Mesenchymal stem cell (in vitro differentiated cells and primary cell): ENCODE measurements around the gene EMC9.

Experiments
- DNase-seq: peaks from one replicate; pipeline ENCODE4 v3.0.0-alpha.2; 2013
- H2AFZ ChIP-seq: one replicate; pipeline ENCODE4 v1.6.1; 2013; ENCODE audit warnings: low read depth, mild to moderate bottlenecking, control low read depth, inconsistent platforms, low read length, moderate library complexity
- H2AK5ac ChIP-seq: 2 replicates; pipeline ENCODE4 v1.6.1; 2013; ENCODE audit warnings: low read length, moderate library complexity, mild to moderate bottlenecking, inconsistent platforms; ENCODE audit not compliant: severe bottlenecking
- H2BK120ac ChIP-seq: one replicate; pipeline ENCODE4 v1.6.1; 2013; ENCODE audit warnings: low read depth, mild to moderate bottlenecking, inconsistent platforms, low read length, moderate library complexity
- H2BK12ac ChIP-seq, 2 experiments: one replicate each; pipeline ENCODE4 v1.6.1; 2013; ENCODE audit warnings: inconsistent platforms in 2 of 2, low read length in 2 of 2, mild to moderate bottlenecking in 2 of 2, moderate library complexity in 2 of 2, control low read depth in 1 of 2
- H2BK15ac ChIP-seq: one replicate; pipeline ENCODE4 v1.6.1; 2013; ENCODE audit warnings: mild to moderate bottlenecking, low read depth, inconsistent platforms; ENCODE audit not compliant: poor library complexity, severe bottlenecking
- H2BK5ac ChIP-seq: 2 replicates; pipeline ENCODE4 v1.6.1; 2013; ENCODE audit warnings: low read depth, mild to moderate bottlenecking, low read length, control low read depth, inconsistent platforms; ENCODE audit not compliant: poor library complexity, severe bottlenecking
- H3K14ac ChIP-seq, 2 experiments: one replicate each; pipeline ENCODE4 v1.6.1; 2013; ENCODE audit warnings: inconsistent platforms in 2 of 2, low read length in 2 of 2, control low read depth in 1 of 2, mild to moderate bottlenecking in 1 of 2, moderate library complexity in 1 of 2
- H3K18ac ChIP-seq, 2 experiments: one replicate each; pipeline ENCODE4 v1.6.1; 2013; ENCODE audit warnings: inconsistent platforms in 2 of 2, low read length in 2 of 2, control low read depth in 1 of 2, low read depth in 1 of 2, mild to moderate bottlenecking in 1 of 2
- H3K23ac ChIP-seq, 2 experiments: one replicate each; pipeline ENCODE4 v1.6.1; 2013; ENCODE audit warnings: inconsistent platforms in 2 of 2, low read length in 2 of 2, mild to moderate bottlenecking in 2 of 2, moderate library complexity in 2 of 2, control low read depth in 1 of 2
- H3K27ac ChIP-seq: 2 replicates; pipeline ENCODE4 v1.5.1; 2013; ENCODE audit warnings: mild to moderate bottlenecking, moderate library complexity, low read length, control low read depth, inconsistent platforms; ENCODE audit not compliant: poor library complexity, severe bottlenecking
- H3K27me3 ChIP-seq, 2 experiments: 2 replicates each; pipeline versions ENCODE4 v1.6.1 to v1.7.0; 2013; ENCODE audit warnings: low read length in 2 of 2, mild to moderate bottlenecking in 2 of 2, moderate library complexity in 2 of 2, control low read depth in 1 of 2, inconsistent platforms in 1 of 2; ENCODE audit not compliant: control insufficient read depth in 1 of 2, insufficient read depth in 1 of 2
- H3K36me3 ChIP-seq, 2 experiments: 2 replicates each; pipeline versions ENCODE4 v1.6.1 to v1.7.0; 2013; ENCODE audit warnings: low read length in 2 of 2, control low read depth in 1 of 2, inconsistent platforms in 1 of 2, low read depth in 1 of 2, mild to moderate bottlenecking in 1 of 2; ENCODE audit not compliant: insufficient read depth in 2 of 2, control insufficient read depth in 1 of 2
- H3K4ac ChIP-seq, 2 experiments: one replicate each; pipeline ENCODE4 v1.6.1; 2013; ENCODE audit warnings: inconsistent platforms in 2 of 2, low read length in 2 of 2, mild to moderate bottlenecking in 2 of 2, moderate library complexity in 2 of 2, control low read depth in 1 of 2, low read depth in 1 of 2
- H3K4me1 ChIP-seq: 2 replicates; pipeline ENCODE4 v1.6.1; 2013; ENCODE audit warnings: low read depth, low read length, control low read depth; ENCODE audit not compliant: control insufficient read depth, insufficient read depth
- H3K4me2 ChIP-seq: 2 replicates; pipeline ENCODE4 v1.6.1; 2013; ENCODE audit warnings: low read length, mild to moderate bottlenecking, inconsistent platforms; ENCODE audit not compliant: poor library complexity, severe bottlenecking
- H3K4me3 ChIP-seq, 2 experiments: 2 replicates each; pipeline versions ENCODE4 v1.5.1 to v1.7.0; 2013; ENCODE audit warnings: low read length in 2 of 2, mild to moderate bottlenecking in 2 of 2, control low read depth in 1 of 2, low read depth in 1 of 2; ENCODE audit not compliant: insufficient read depth in 1 of 2
- H3K79me1 ChIP-seq: replicated peaks from 2 replicates; pipeline ENCODE4 v1.6.1; 2013; ENCODE audit warnings: mild to moderate bottlenecking, control low read depth, low read length, inconsistent platforms; ENCODE audit not compliant: poor library complexity, severe bottlenecking
- H3K9ac ChIP-seq: 2 replicates; pipeline ENCODE4 v1.7.0; 2013; ENCODE audit warnings: mild to moderate bottlenecking, low read length, moderate library complexity
- H3K9me3 ChIP-seq: 2 replicates; pipeline ENCODE4 v1.7.0; 2013; ENCODE audit warnings: mild to moderate bottlenecking, low read length; ENCODE audit not compliant: control insufficient read depth
- H4K8ac ChIP-seq: one replicate; pipeline ENCODE4 v1.6.1; 2013; ENCODE audit warnings: inconsistent platforms, mild to moderate bottlenecking, low read length, moderate library complexity
- H4K91ac ChIP-seq: one replicate; pipeline ENCODE4 v1.6.1; 2013; ENCODE audit warnings: mild to moderate bottlenecking, low read length, inconsistent platforms
- WGBS: methylation state at CpG from one replicate; pipeline ENCODE4 v1.1.7; 2013; ENCODE audit warnings: mixed read lengths; 5-methylcytosine and 5-hydroxymethylcytosine counted together

Gene EMC9

DNA sequence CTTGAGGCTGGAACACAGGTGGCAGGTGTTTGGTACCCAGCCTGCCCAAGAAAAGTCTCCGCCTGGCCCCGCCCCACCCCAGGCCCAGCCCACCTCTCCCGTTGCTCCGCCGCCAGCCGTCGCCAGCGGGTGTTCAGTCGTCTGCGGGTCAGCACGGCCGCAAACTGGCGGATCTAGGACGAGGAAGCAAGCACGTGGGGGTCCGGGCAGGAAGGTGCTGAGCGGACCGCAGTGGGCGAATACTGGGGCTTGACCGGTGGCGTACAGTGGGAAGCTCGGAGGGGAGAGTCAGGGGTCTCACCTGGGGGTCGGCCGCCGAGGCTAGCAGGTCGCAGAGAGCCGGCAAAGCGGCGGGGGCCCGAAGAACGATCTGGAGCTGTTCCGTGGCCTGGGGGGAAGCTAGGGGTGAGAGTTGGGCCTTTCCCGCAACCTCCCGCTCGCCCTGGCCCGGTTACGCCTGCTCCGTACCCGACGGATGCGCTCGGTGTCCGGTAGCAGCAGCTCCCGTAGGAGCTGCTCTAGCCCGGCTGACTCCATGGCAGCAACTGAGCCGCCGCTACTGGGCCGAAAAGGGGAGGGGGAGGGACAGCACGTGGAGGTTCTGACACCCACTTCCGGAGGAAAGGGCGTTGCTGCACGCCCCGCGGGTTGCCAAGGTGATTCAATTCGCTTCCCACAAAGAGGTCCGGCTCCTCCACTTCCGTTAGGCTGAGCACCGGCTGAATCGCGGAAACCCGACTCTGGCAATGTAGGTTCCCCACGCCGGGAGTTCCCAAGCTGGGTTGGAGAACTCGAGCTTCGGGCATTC, 47.1 kb upstream of the EMC9 start, which contains the start of gene IPO4:
Gene IPO4, minus strand, starts transcription at position 566 of the 808 bp plus-strand sequence. Its CDS starts 29 bp downstream, at position 537.
- Histone ChIP-seq H3K27ac (peak within 1 kb of the TSS; percentile 75), H2BK5ac (no peak within 1 kb of the TSS), H2BK12ac (no peak within 1 kb of the TSS), H3K9ac (peak within 1 kb of the TSS; percentile 94), H3K18ac (peak within 1 kb of the TSS; percentile 70 to 89), H3K4me2 (peak within 1 kb of the TSS; percentile 93), H2BK15ac (peak within 1 kb of the TSS; percentile 19), H3K36me3 (peaks cover 65 to 73% of the 10 kb centered on the region in 2 experiments), H4K91ac (peak within 1 kb of the TSS; percentile 46), H3K27me3 (no peaks in the 10 kb centered on the region), H3K14ac (peak within 1 kb of the TSS in 1 of 2 experiments; percentile 79), H3K4me3 (peak within 1 kb of the TSS; percentile 80 to 92), H2AK5ac (no peak within 1 kb of the TSS), H3K23ac (no peak within 1 kb of the TSS), H3K9me3 (no peaks in the 10 kb centered on the region), H3K4me1 (peaks cover 7% of the 10 kb centered on the region), H2AFZ (peak within 1 kb of the TSS; percentile 60), H2BK120ac (no peak within 1 kb of the TSS), H4K8ac (peak within 1 kb of the TSS; percentile 15), H3K79me1 (peaks cover 41% of the 10 kb centered on the region), H3K4ac (peak within 1 kb of the TSS; percentile 37 to 89)
- under 1% methylated on average over 44 of the region's 65 CpGs for WGBS
- peak; percentile 98 for DNase-seq

DNA sequence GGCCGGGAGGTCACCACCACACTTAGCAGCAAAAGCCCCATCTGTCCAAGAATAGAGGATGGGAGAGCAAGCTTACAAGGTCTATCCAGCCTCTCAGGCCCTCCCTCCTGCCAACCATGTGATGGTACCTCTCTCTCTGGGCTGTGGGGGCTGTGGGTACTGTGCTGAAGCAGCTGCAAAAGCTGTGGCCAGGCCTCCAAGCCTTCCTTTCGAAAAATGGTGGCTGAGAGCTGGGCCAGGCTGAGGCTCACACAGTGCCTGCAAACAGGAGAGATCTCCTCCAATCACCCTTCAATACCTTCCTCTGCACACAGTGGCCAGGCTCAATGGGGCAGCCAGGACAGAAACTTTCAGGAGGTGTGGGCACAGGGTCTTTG, 46.1 kb upstream of the EMC9 start:
- no peak overlapping the region for H3K23ac ChIP-seq
- H2BK5ac ChIP-seq = no peak overlapping the region
- no peak overlapping the region for H4K8ac ChIP-seq
- no peaks in the 10 kb centered on the region for H3K9me3 ChIP-seq
- peak overlapping the region; percentile 1 for H3K4me2 ChIP-seq
- H3K27me3 ChIP-seq = no peaks in the 10 kb centered on the region
- no peak overlapping the region for H3K18ac ChIP-seq
- DNase-seq = no peak
- H2BK120ac ChIP-seq = no peak overlapping the region
- no peak overlapping the region for H2AK5ac ChIP-seq
- H2BK12ac ChIP-seq = no peak overlapping the region
- no peak overlapping the region for H3K14ac ChIP-seq
- H3K4me1 ChIP-seq = peaks cover 7% of the 10 kb centered on the region
- peaks cover 67 to 75% of the 10 kb centered on the region in 2 experiments for H3K36me3 ChIP-seq
- no peak overlapping the region for H3K4ac ChIP-seq
- 100% methylated on average over 2 of the region's 2 CpGs for WGBS
- peak overlapping the region in 1 of 2 experiments; percentile 92 for H3K4me3 ChIP-seq
- H2BK15ac ChIP-seq = no peak overlapping the region
- peak overlapping the region; percentile 94 for H3K9ac ChIP-seq
- no peak overlapping the region for H3K27ac ChIP-seq
- no peak overlapping the region for H2AFZ ChIP-seq
- H4K91ac ChIP-seq = no peak overlapping the region
- H3K79me1 ChIP-seq = peaks cover 38% of the 10 kb centered on the region

DNA sequence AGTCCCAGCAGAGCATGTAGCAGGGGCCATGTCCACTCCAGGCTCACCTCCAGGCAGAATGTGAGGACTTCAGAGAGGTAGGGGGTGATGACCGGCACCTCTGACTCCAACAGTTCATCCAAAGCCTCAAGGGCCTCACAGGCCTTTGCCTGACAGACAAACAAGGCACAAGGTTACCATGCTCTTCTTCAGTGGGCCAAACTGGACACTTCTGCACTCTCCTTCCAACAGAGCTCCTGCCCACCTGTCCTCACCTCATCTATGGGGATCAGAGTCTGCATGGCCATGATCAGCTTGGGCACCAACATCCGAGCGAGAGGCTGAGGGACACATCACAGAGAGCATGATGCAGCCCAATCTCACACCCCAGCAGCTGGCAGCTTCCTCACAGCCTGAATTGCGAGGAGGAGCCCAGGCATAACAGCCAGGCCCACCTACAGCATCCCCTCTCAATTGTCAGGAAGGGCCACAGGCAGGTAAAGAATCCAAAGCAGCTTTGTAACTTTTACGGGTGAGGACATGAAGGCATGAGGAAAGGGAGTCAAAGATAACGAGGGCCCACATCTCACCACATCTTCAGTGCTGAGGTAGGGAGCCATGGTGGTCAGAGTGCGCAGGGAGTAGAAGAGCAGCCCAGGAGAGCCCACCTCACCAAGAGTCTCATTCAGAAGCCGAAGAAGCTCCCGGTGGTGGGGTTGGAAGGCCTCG, 45.6 kb upstream of the EMC9 start:
- Histone ChIP-seq H3K9me3 (no peaks in the 10 kb centered on the region), H2BK120ac (no peak overlapping the region), H2BK12ac (no peak overlapping the region), H2BK5ac (no peak overlapping the region), H3K36me3 (peaks cover 67 to 75% of the 10 kb centered on the region in 2 experiments), H2BK15ac (no peak overlapping the region), H3K23ac (no peak overlapping the region), H3K4me3 (peak overlapping the region in 1 of 2 experiments; percentile 92), H3K79me1 (peaks cover 36% of the 10 kb centered on the region), H3K4ac (no peak overlapping the region), H2AK5ac (no peak overlapping the region), H3K27ac (no peak overlapping the region), H4K91ac (no peak overlapping the region), H2AFZ (no peak overlapping the region), H3K18ac (no peak overlapping the region), H3K14ac (no peak overlapping the region), H3K4me2 (no peak overlapping the region), H3K27me3 (no peaks in the 10 kb centered on the region), H3K4me1 (peaks cover 7% of the 10 kb centered on the region), H4K8ac (no peak overlapping the region), H3K9ac (peak overlapping the region; percentile 94)
- 100% methylated on average over 10 of the region's 10 CpGs for WGBS
- no peak for DNase-seq

DNA sequence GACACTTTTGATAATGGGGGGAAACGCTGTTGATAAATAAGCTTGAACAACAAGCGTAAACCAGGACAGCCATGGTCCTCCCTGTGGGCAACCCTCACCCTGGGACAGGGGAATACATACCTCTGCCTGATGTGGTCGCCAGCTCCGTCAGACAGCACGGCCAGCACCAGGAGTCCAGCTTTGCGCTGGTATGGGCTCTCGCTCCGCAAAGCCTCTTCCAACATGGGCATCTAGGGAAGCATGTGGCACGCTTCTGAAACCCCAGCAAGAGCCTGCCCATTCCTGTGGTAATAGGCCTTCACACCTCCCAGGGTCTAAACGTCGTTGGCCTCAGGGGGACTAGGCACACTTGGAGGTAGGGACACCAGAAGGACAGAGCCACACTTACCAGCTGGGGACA, 44.4 kb upstream of the EMC9 start:
- H2BK15ac ChIP-seq = no peak overlapping the region
- H3K9ac ChIP-seq = no peak overlapping the region
- no peak overlapping the region for H2AK5ac ChIP-seq
- H3K23ac ChIP-seq = no peak overlapping the region
- H3K79me1 ChIP-seq = peaks cover 36% of the 10 kb centered on the region
- no peak overlapping the region for H3K4me3 ChIP-seq
- no peak overlapping the region for H3K14ac ChIP-seq
- WGBS = over 99% methylated on average over 11 of the region's 11 CpGs
- no peak overlapping the region for H4K91ac ChIP-seq
- H3K9me3 ChIP-seq = no peaks in the 10 kb centered on the region
- H2BK12ac ChIP-seq = no peak overlapping the region
- no peak overlapping the region for H4K8ac ChIP-seq
- no peak overlapping the region for H3K4ac ChIP-seq
- H3K27me3 ChIP-seq = no peaks in the 10 kb centered on the region
- peaks cover 9% of the 10 kb centered on the region for H3K4me1 ChIP-seq
- H3K18ac ChIP-seq = no peak overlapping the region
- H3K36me3 ChIP-seq = peaks cover 75 to 78% of the 10 kb centered on the region in 2 experiments
- no peak overlapping the region for H3K4me2 ChIP-seq
- H2BK120ac ChIP-seq = no peak overlapping the region
- H2BK5ac ChIP-seq = no peak overlapping the region
- no peak overlapping the region for H2AFZ ChIP-seq
- DNase-seq = no peak
- no peak overlapping the region for H3K27ac ChIP-seq
